GM12878 (cell line): ENCODE data around the gene EDEM3. TPM values are rescaled to one million over a fixed set of nuclear protein-coding genes. Genes with fewer than 3 reads are reported as not detected.

Experiments
- ATAC-seq: fragments of 200-7000 bp; cut with Tn5 transposase; 3 replicates; pipeline ENCODE4 v1.9.1; 2020; ENCODE audit warnings: mild to moderate bottlenecking, moderate library complexity
- BruUV-seq: library from RNA; stranded (reverse); fragments of 400-500 nt; replicated peaks from 2 replicates; lab custom pipeline; 2021; lab: Mats Ljungman, UMichigan
- CTCF ChIA-PET: fragments of 300-600 bp; sonication (Branson Sonifier 250); formaldehyde crosslinking; extraction: SDS; loops from one replicate; lab custom pipeline; 2021; ENCODE audit warnings: inconsistent platforms; lab: Yijun Ruan, JAX
- POLR2A ChIA-PET: fragments of 350-600 bp; formaldehyde crosslinking; extraction: SDS; loops from one replicate; lab custom pipeline; 2021; ENCODE audit warnings: inconsistent platforms; lab: Charles Lee
- RAD21 ChIA-PET: fragments of 300-600 bp; sonication (Branson Sonifier 250); formaldehyde crosslinking; loops from one replicate; lab custom pipeline; 2023; ENCODE audit warnings: antibody characterized with exemption; ENCODE audit not compliant: unreplicated experiment; lab: Charles Lee
- SMC1A ChIA-PET: fragments of 300-600 bp; sonication (Branson Sonifier 250); formaldehyde crosslinking; loops from one replicate; lab custom pipeline; 2023; ENCODE audit not compliant: unreplicated experiment, uncharacterized antibody; lab: Charles Lee
- DNase-seq: peaks from one replicate; pipeline ENCODE4 v3.0.0-alpha.2; 2011; ENCODE audit warnings: low read depth, low spot score
- FAIRE-seq: peaks from 3 replicates; lab custom pipeline; 2011; peaks lifted over from hg19 to GRCh38; lab: Jason Lieb, UNC
- H2AFZ ChIP-seq: 2 replicates; pipeline ENCODE4 v1.6.0; 2011; ENCODE audit warnings: low read depth, low read length, control low read depth; ENCODE audit not compliant: control insufficient read depth
- H3K27ac ChIP-seq: 2 replicates; pipeline ENCODE4 v1.5.1; 2011; ENCODE audit warnings: control low read depth; ENCODE audit not compliant: control insufficient read depth, insufficient read depth
- H3K27me3 ChIP-seq, 2 experiments: replicated peaks in 1 of 2; 2 replicates each; pipeline versions ENCODE4 v1.6.0 to v1.6.1; 2011; ENCODE audit warnings: low read length in 1 of 2; ENCODE audit not compliant: control insufficient read depth in 2 of 2, insufficient read depth in 2 of 2
- H3K36me3 ChIP-seq, 2 experiments: 2 replicates each; pipeline ENCODE4 v1.5.1; 2011; ENCODE audit warnings: low read length in 1 of 2; ENCODE audit not compliant: control insufficient read depth in 2 of 2, insufficient read depth in 2 of 2
- H3K4me1 ChIP-seq: 2 replicates; pipeline ENCODE4 v1.6.1; 2011; ENCODE audit warnings: mild to moderate bottlenecking, low read length, moderate library complexity, mixed read lengths; ENCODE audit not compliant: control insufficient read depth, insufficient read depth
- H3K4me2 ChIP-seq: 2 replicates; pipeline ENCODE4 v1.6.0; 2011; ENCODE audit warnings: control low read depth; ENCODE audit not compliant: control insufficient read depth, insufficient read depth
- H3K4me3 ChIP-seq: fragments of 200-600 bp; sonication (generic); 2 replicates; pipeline ENCODE4 v1.5.1; 2016
- H3K79me2 ChIP-seq: 2 replicates; pipeline ENCODE4 v1.6.0; 2011; ENCODE audit warnings: low read length; ENCODE audit not compliant: control insufficient read depth, insufficient read depth
- H3K9ac ChIP-seq: 2 replicates; pipeline ENCODE4 v1.8.0; 2011; ENCODE audit warnings: low read length, control low read depth, mixed read lengths; ENCODE audit not compliant: control insufficient read depth, insufficient read depth
- H3K9me3 ChIP-seq: replicated peaks from 3 replicates; pipeline ENCODE4 v1.5.1; 2011; ENCODE audit warnings: mild to moderate bottlenecking, low read length; ENCODE audit not compliant: control insufficient read depth, insufficient read depth
- H4K20me1 ChIP-seq: 2 replicates; pipeline ENCODE4 v1.6.0; 2011; ENCODE audit not compliant: control insufficient read depth, insufficient read depth
- ATF2 ChIP-seq: IDR thresholded peaks from 2 replicates; pipeline ENCODE4 v1.6.1; 2012; ENCODE audit warnings: low read length, inconsistent platforms
- ATF7 ChIP-seq: fragments of 450-650 bp; IDR thresholded peaks from 2 replicates; pipeline ENCODE4 v1.6.1; 2016; ENCODE audit warnings: low read depth, mild to moderate bottlenecking
- CTCF ChIP-seq, 3 experiments: IDR thresholded peaks in 2 of 3; conservative IDR thresholded peaks in 1 of 3; 2 replicates each; pipeline ENCODE4 v1.5.1; 2011; ENCODE audit warnings: low read depth in 3 of 3, low read length in 3 of 3, mild to moderate bottlenecking in 3 of 3, control low read depth in 2 of 3, moderate library complexity in 2 of 3, inconsistent platforms in 1 of 3, mixed read lengths in 1 of 3; ENCODE audit not compliant: control insufficient read depth in 2 of 3, insufficient read depth in 1 of 3; ENCODE audit errors: extremely low read depth in 1 of 3
- HSF1 ChIP-seq: fragments of 150-350 bp; IDR thresholded peaks from 2 replicates; pipeline ENCODE4 v1.6.1; 2014; ENCODE audit warnings: mild to moderate bottlenecking, low read depth, low read length
- IRF4 ChIP-seq: IDR thresholded peaks from 2 replicates; pipeline ENCODE4 v1.6.1; 2011; ENCODE audit warnings: low read depth, low read length
- JUNB ChIP-seq: IDR thresholded peaks from 2 replicates; pipeline ENCODE4 v1.6.1; 2016; ENCODE audit warnings: antibody characterized with exemption, mild to moderate bottlenecking
- MAX ChIP-seq: IDR thresholded peaks from 2 replicates; pipeline ENCODE4 v1.6.1; 2012; ENCODE audit warnings: low read depth, low read length, improper control_type of control experiment
- POLR2A ChIP-seq: IDR thresholded peaks from 2 replicates; pipeline ENCODE4 v1.6.1; 2011; ENCODE audit warnings: low read depth, mild to moderate bottlenecking, low read length
- SP1 ChIP-seq: IDR thresholded peaks from one replicate; pipeline ENCODE4 v1.6.1; 2011; ENCODE audit warnings: low read depth, low read length
- SREBF1 ChIP-seq: IDR thresholded peaks from 2 replicates; pipeline ENCODE4 v1.6.1; 2012; ENCODE audit warnings: mild to moderate bottlenecking, low read length
- SREBF2 ChIP-seq: IDR thresholded peaks from 2 replicates; pipeline ENCODE4 v1.6.1; 2012; ENCODE audit warnings: mild to moderate bottlenecking, low read length
- TARDBP ChIP-seq: IDR thresholded peaks from 2 replicates; pipeline ENCODE4 v1.6.1; 2016; ENCODE audit warnings: borderline replicate concordance
- ZNF207 ChIP-seq: fragments of 450-650 bp; IDR thresholded peaks from 2 replicates; pipeline ENCODE4 v1.6.1; 2014; ENCODE audit warnings: antibody characterized with exemption, mild to moderate bottlenecking, borderline replicate concordance
- ZNF274 ChIP-seq: IDR thresholded peaks from one replicate; pipeline ENCODE4 v1.8.0; 2011; ENCODE audit not compliant: insufficient read length, insufficient read depth
- ZZZ3 ChIP-seq: IDR thresholded peaks from 2 replicates; pipeline ENCODE4 v1.6.1; 2011; ENCODE audit warnings: low read depth; ENCODE audit not compliant: control insufficient read depth, insufficient read length
- WGBS: methylation state at CpG from one replicate; pipeline ENCODE4 v1.1.6; 2016; ENCODE audit warnings: low lambda C conversion rate; ENCODE audit not compliant: insufficient replicate concordance, insufficient coverage; ENCODE audit errors: missing lambda C conversion rate; 5-methylcytosine and 5-hydroxymethylcytosine counted together
- in situ Hi-C: fragments of 300-500 bp; cut with MboI; formaldehyde crosslinking; loops from 9 replicates; pipeline ENCODE4 v1.14.3; 2018; ENCODE audit warnings: mixed read lengths
- intact Hi-C: fragments of 100-400 bp; cut with micrococcal nuclease; formaldehyde crosslinking; loops from one replicate; pipeline ENCODE4 v1.14.2; 2022; ENCODE audit not compliant: unreplicated experiment
- polyA plus RNA-seq, 11 experiments: library from polyadenylated mRNA; depleted of rRNA in 4 of 11; unstranded in 6 of 11; stranded (reverse) in 5 of 11; fragments of >200 nt; fragmentation: Nextera tagmentation in 4 of 11; fragmentation: Illumina TruSeq in 1 of 11; extraction: Ambion mirVana in 4 of 11; extraction: Trizol in 1 of 11; gene quantifications; 1 replicate in 1 of 11; 2 replicates in 10 of 11; pipeline versions ENCODE4 v1.2.1 to v1.2.3, GENCODE V29; 2011 to 2016; ENCODE audit warnings: inconsistent platforms in 2 of 11, missing spikeins in 2 of 11, low read depth in 1 of 11
- total RNA-seq, 4 experiments: library from RNA; depleted of rRNA in 3 of 4; stranded (reverse); fragments of >200 nt in 3 of 4; fragmentation: Illumina TruSeq in 1 of 4; extraction: Trizol in 1 of 4; gene quantifications; 2 replicates each; pipeline versions ENCODE4 v1.2.1 to v1.2.3, GENCODE V29; 2013 to 2021

EDEM3 gene
- total and polyA plus RNA-seq, 10 of the 15 experiments (the other 5 are each of a cell fraction or from before 2014, with no cell fraction given): 6.4 to 19.3 (median 14.3) TPM

- TF ChIP-seq HSF1 (no peak), TARDBP (no peak), MAX (no peak), SP1 (no peak), SREBF2 (no peak)
Measured at GRCh38 chr1:184775329-184775728, 20.7 kb upstream of the EDEM3 start (continued).

- CTCF ChIA-PET: no interaction called here
Measured at GRCh38 chr1:184773762-184774320, 19.2 kb upstream of the EDEM3 start.

More at GRCh38 chr1:184773762-184774320, 19.2 kb upstream of the EDEM3 start:
- no TSS peak for BruUV-seq
- H4K20me1 ChIP-seq: no peaks in the 10 kb centered on the region
- H2AFZ ChIP-seq: no peak overlapping the region
- ATAC-seq (no peak), DNase-seq (no peak), FAIRE-seq (no peak)
- ChIA-PET SMC1A (no interaction called here), RAD21 (interaction anchor here (0.8 kb wide), 1 partner anchor 82 kb away, joined by 3 read pairs; no protein-coding TSS in a partner anchor), POLR2A (no interaction called here)
- H3K79me2 ChIP-seq: no peaks in the 10 kb centered on the region
- intact Hi-C loops (no loop called here), in situ Hi-C loops (no loop called here)
- 77% methylated on average over 4 of the region's 4 CpGs for WGBS
- no peak overlapping the region for H3K4me3 ChIP-seq
- no peaks in the 10 kb centered on the region for H3K9me3 ChIP-seq
- no peak overlapping the region for H3K27ac ChIP-seq
- H3K36me3 ChIP-seq: no peaks in the 10 kb centered on the region
- no peaks in the 10 kb centered on the region for H3K27me3 ChIP-seq
- no peak overlapping the region for H3K4me2 ChIP-seq
- H3K9ac ChIP-seq: no peak overlapping the region
- TF ChIP-seq ZZZ3 (no peak), IRF4 (no peak), SREBF1 (no peak), ZNF207 (no peak), POLR2A (no peak), JUNB (no peak), ATF7 (no peak), MAX (no peak), ATF2 (no peak), CTCF (IDR thresholded peaks at IDR 0.05 in 2 of 3, conservative IDR thresholded peaks at IDR 0.05 in 1 of 3; ENCODE audit: control insufficient read depth in 2 of 3, extremely low read depth in 1 of 3, insufficient read depth in 1 of 3, low read depth in 3 of 3, low read length in 3 of 3) (no peak), ZNF274 (no peak)
- TF ChIP-seq, all 136 proteins: peak for 0
- H3K4me1 ChIP-seq: no peaks in the 10 kb centered on the region
